Vagina (tissue), 2 donors: ENCODE measurements around the gene FAM153A.
"Not testable (repeated sequence)": the region's sequence is repeated elsewhere in the genome, so short reads cannot be mapped to it uniquely, and the experiment has no call there.

Experiments
- POLR2A ChIP-seq, 2 donors: fragments of 450-650 bp; IDR thresholded peaks; one replicate each; pipeline ENCODE4 v1.6.1; 2017; ENCODE audit warnings: antibody characterized with exemption in 2 of 2, mild to moderate bottlenecking in 2 of 2, moderate library complexity in 2 of 2
- POLR2AphosphoS5 ChIP-seq, 2 donors: sonication (generic); formaldehyde crosslinking; IDR thresholded peaks; one replicate each; pipeline ENCODE4 v1.9.0; 2017; ENCODE audit warnings: antibody characterized with exemption in 2 of 2, mild to moderate bottlenecking in 2 of 2, low read depth in 1 of 2; ENCODE audit not compliant: insufficient read depth in 1 of 2

- TF ChIP-seq POLR2A (IDR thresholded peaks at IDR 0.05); POLR2AphosphoS5 (IDR thresholded peaks at IDR 0.05; ENCODE audit: insufficient read depth in 1 of 2, low read depth in 1 of 2): not testable (repeated sequence)
Measured at GRCh38 chr5:177689011-177689610, 93.6 kb downstream of the FAM153A start.
